Measurements from ENCODE around the gene PGLYRP2.

DNA sequence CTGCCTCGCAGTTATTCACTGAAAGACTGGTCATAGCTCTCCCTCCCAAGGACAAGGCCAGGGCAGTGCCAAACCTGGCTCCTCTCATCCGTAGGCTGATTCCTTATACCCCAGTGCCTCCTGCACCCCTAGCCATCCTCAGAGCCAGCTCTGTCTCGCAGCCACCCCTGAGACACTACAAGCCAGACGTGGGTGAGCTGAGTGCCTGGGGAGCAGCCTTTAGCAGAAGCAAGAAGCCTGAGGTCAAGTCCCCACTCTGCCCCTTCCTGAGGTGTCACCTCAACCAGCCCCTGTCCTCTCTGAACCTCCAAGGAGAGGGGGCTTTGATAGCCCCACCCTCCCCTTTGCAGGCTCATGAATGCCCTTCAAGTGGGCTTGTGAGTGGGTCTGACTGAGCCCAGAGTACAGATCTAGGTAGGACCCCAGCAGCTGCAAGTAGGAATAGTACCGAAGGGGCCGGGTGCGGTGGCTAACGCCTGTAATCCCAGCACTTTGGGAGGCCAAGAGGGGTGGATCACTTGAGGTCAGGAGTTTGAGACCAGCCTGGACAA lies 45.7 kb downstream of the PGLYRP2 start:
- TF ChIP-seq, protein P1, sequence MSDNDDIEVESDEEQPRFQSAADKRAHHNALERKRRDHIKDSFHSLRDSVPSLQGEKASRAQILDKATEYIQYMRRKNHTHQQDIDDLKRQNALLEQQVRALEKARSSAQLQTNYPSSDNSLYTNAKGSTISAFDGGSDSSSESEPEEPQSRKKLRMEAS (IDR thresholded peaks at IDR 0.05; ENCODE audit: low read depth, low read length): no peak
- TF ChIP-seq, protein P2, sequence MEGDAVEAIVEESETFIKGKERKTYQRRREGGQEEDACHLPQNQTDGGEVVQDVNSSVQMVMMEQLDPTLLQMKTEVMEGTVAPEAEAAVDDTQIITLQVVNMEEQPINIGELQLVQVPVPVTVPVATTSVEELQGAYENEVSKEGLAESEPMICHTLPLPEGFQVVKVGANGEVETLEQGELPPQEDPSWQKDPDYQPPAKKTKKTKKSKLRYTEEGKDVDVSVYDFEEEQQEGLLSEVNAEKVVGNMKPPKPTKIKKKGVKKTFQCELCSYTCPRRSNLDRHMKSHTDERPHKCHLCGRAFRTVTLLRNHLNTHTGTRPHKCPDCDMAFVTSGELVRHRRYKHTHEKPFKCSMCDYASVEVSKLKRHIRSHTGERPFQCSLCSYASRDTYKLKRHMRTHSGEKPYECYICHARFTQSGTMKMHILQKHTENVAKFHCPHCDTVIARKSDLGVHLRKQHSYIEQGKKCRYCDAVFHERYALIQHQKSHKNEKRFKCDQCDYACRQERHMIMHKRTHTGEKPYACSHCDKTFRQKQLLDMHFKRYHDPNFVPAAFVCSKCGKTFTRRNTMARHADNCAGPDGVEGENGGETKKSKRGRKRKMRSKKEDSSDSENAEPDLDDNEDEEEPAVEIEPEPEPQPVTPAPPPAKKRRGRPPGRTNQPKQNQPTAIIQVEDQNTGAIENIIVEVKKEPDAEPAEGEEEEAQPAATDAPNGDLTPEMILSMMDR (IDR thresholded peaks at IDR 0.05; ENCODE audit: low read depth, low read length): no peak
- no peak for TF ChIP-seq POLR2A (IDR thresholded peaks at IDR 0.05; ENCODE audit: extremely low read depth, insufficient read length)
